ENCODE measurements around the gene PSPH. TPM values are rescaled to one million over a fixed set of nuclear protein-coding genes. Genes with fewer than 3 reads are reported as not detected.
A peak's percentile ranks its signal among the peaks of the same experiment; 100 is the strongest.

The PSPH gene
- total RNA-seq, 2 experiments from 2014 or later, result 15.7 to 18.6 TPM

DNA sequence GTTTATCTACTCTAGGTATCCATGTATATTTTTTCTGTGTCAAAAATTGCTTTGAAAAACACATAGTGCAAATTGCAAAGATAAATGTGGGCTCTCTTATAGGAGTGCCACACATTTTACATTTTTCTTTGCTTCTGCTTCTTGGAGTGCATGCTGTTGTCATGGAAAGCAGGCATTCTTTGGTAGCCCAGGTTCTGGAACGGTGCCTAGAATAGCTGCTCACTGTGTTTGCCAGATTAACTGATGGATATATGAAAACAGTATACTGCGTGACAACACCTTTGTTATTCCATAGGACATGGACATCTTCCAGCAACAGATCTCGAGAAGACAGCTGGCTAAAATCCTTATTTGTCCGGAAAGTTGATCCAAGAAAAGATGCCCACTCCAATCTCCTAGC is 73.4 kb downstream of the PSPH start:
- Mint-ChIP-seq H3K9me3 (no peaks in the 10 kb centered on the region), H3K4me1 (ENCODE audit: low read depth) (peaks cover 5% of the 10 kb centered on the region), H3K4me3 (no peak overlapping the region), H3K27ac (no peak overlapping the region), H3K36me3 (ENCODE audit: low read depth) (peaks cover 14% of the 10 kb centered on the region), H3K27me3 (ENCODE audit: low read depth) (no peaks in the 10 kb centered on the region)
- no peak for DNase-seq
- intact Hi-C loops (cut with micrococcal nuclease), result no loop called here
- CTCF ChIA-PET, result interaction anchor here (1.0 kb wide), 1 partner anchor 73 kb away, joined by 3 read pairs; the partner anchor contains the start of gene PSPH

DNA sequence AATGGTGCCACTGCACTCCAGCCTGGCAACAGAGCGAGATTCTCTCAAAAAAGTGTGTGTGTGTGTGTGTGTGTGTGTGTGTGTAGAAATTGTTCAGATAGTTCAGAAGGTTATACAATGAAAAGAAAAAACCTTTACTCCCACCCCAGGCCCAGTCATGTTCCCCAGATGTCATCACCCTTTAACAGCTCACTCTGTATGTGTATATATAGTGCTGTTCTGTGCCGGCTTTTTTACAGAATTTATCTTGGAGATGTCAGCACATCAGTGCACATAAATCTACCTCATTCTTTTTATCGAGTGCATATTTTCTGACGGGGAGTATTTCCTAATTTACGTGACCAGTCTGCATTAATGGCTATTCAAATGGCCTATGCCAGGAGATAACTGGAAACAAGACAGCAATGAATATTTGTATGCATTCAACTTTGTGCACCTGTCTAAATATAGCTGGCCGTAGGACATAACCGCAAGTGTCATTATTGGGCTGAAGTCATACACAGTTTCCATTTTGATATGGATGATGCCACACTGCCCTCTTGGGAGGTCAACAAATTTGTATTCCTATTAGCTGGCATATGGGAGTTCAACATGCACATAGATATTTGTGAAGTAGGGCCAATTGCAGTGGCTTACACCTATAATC is 75.1 kb downstream of the PSPH start:
- peaks cover 12% of the 10 kb centered on the region for H3K36me3 Mint-ChIP-seq (ENCODE audit: low read depth)
- H3K4me3 Mint-ChIP-seq, result no peak overlapping the region
- H3K4me1 Mint-ChIP-seq (ENCODE audit: low read depth), result peaks cover 8% of the 10 kb centered on the region
- CTCF ChIA-PET, result interaction anchor here (0.8 to 1.0 kb wide), 2 partner anchors 12 to 99 kb away, joined by 3 read pairs; no protein-coding TSS in a partner anchor
- H3K9me3 Mint-ChIP-seq, result no peaks in the 10 kb centered on the region
- H3K27me3 Mint-ChIP-seq (ENCODE audit: low read depth), result no peaks in the 10 kb centered on the region
- DNase-seq, result no peak
- intact Hi-C loops (cut with micrococcal nuclease), result no loop called here
- no peak overlapping the region for H3K27ac Mint-ChIP-seq

DNA sequence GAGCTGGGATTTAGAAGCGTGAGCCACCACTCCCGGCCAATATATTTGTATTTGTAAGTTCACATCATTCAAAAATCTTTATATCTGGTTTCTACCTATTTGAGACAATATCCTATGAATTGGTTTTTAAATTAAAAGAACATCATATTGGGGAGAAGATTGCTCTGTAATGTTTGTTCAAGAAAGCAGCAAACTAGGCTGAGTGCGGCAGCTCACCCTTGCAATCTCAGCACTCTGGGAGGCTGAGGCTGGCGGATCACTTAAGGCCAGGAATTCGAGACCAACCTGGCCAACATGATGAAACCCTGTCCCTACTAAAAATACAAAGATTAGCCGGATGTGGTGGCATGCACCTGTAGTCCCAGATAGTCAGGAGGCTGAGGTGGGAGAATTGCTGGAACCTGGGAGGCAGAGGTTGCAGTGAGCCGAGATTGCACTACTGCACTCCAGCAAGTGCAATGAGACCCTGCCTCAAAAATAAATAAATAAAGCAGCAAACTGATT is 77.4 kb downstream of the PSPH start:
- no peak overlapping the region for H3K4me3 Mint-ChIP-seq
- no peaks in the 10 kb centered on the region for H3K9me3 Mint-ChIP-seq
- H3K27me3 Mint-ChIP-seq (ENCODE audit: low read depth), result no peaks in the 10 kb centered on the region
- peaks cover 23% of the 10 kb centered on the region for H3K4me1 Mint-ChIP-seq (ENCODE audit: low read depth)
- intact Hi-C loops (cut with micrococcal nuclease), result no loop called here
- CTCF ChIA-PET, result no interaction called here
- H3K27ac Mint-ChIP-seq, result no peak overlapping the region
- peaks cover 7% of the 10 kb centered on the region for H3K36me3 Mint-ChIP-seq (ENCODE audit: low read depth)
- DNase-seq, result no peak

DNA sequence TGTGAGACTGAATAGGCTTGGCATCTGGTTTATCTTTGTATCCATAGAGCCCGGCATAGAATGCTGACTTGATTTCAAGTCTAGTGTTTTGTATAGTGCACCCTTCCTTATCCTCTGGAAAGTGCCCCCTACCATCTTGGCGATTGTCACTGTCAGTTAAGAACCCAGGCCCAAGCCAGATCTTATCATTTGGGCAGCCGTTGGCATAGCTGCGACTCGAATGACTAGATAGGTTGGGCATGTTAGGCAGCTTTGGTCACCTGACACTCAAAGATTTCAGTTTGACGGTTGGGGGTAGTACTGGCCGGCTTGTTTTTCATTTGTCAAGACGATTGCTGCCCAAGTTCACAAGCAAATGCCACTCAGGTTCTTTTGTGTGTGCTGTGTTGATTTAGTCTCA is 80.3 kb downstream of the PSPH start:
- intact Hi-C loops (cut with micrococcal nuclease), result no loop called here
- DNase-seq, result no peak
- Mint-ChIP-seq H3K4me1 (ENCODE audit: low read depth) (peaks cover 36% of the 10 kb centered on the region), H3K27ac (no peak overlapping the region), H3K36me3 (ENCODE audit: low read depth) (peaks cover 17% of the 10 kb centered on the region), H3K9me3 (no peaks in the 10 kb centered on the region), H3K27me3 (ENCODE audit: low read depth) (no peaks in the 10 kb centered on the region), H3K4me3 (no peak overlapping the region)
- CTCF ChIA-PET, result interaction anchor here (0.6 kb wide), 1 partner anchor 91 kb away, joined by 3 read pairs; no protein-coding TSS in a partner anchor

DNA sequence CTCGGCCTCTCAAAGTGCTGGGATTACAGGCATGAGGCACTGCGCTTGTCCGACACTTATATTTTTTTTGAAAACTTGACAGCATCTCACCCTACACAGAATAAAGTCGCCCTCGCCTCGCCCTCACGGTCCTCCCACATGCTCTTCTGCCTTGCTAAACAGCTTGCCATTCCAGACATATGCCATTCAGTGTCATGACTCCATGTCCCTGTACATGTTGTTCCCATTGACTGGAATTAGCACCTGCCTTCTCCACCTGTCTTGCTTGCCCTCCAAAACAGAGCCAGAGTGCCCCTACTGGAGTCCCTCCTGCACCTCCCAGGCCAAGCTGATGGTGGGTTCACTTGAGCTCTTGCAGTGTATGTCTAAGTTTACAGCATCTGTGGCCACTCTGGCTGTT is 80.7 kb downstream of the PSPH start:
- peaks cover 17% of the 10 kb centered on the region for H3K36me3 Mint-ChIP-seq (ENCODE audit: low read depth)
- CTCF ChIA-PET, result interaction anchor here (0.6 kb wide), 1 partner anchor 91 kb away, joined by 3 read pairs; no protein-coding TSS in a partner anchor
- no peak overlapping the region for H3K27ac Mint-ChIP-seq
- intact Hi-C loops (cut with micrococcal nuclease), result no loop called here
- no peaks in the 10 kb centered on the region for H3K9me3 Mint-ChIP-seq
- no peak overlapping the region for H3K4me3 Mint-ChIP-seq
- H3K27me3 Mint-ChIP-seq (ENCODE audit: low read depth), result no peaks in the 10 kb centered on the region
- no peak for DNase-seq
- H3K4me1 Mint-ChIP-seq (ENCODE audit: low read depth), result peaks cover 40% of the 10 kb centered on the region

DNA sequence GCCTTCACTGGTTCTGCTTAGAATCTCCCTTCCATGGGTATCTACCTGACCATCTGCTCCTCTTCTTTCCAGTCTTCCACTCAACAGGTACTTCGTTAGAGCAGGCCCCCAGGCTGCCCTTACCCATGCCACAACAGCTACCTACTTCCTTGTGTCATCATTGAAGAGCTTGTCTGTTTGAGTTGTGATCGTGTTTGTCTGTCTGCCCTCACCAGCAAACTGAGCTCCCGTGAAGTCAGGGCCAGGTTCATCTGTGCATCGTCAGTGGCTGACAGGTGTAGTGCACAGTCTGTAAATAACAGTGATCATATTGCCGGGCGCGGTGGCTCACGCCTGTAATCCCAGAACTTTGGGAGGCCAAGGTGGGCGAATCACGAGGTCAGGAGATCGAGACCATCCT is 81.9 kb downstream of the PSPH start:
- no peaks in the 10 kb centered on the region for H3K9me3 Mint-ChIP-seq
- H3K36me3 Mint-ChIP-seq (ENCODE audit: low read depth), result peaks cover 17% of the 10 kb centered on the region
- CTCF ChIA-PET, result interaction anchor here (0.6 kb wide), 1 partner anchor 327 kb away, joined by 3 read pairs; no protein-coding TSS in a partner anchor
- intact Hi-C loops (cut with micrococcal nuclease), result loop anchor here (10.0 kb wide), 3 partner anchors 225 to 1215 kb away; partner anchors contain the start of gene SEC61G
- no peak for DNase-seq
- H3K27me3 Mint-ChIP-seq (ENCODE audit: low read depth), result no peaks in the 10 kb centered on the region
- H3K27ac Mint-ChIP-seq, result no peak overlapping the region
- H3K4me3 Mint-ChIP-seq, result no peak overlapping the region
- peaks cover 38% of the 10 kb centered on the region for H3K4me1 Mint-ChIP-seq (ENCODE audit: low read depth)

DNA sequence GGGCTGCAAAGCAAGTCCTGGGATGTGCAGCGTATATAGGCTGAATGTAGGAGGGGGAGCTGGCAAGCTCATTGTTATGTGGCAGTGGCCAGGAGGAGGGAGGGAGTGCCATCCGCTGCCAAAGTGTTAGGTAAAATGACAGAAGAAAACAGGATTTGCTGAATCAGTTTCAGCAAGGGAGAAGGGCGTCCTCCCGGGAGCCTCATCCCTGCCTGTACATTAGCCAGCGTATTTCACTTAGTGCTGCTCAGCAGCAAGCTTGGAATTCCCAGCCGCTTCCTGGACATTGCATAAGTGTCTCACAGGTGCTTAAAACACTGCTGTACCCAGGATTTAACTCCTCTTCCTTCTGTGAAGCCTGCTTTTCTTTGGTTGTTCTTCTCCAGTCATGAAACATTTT is 84.4 kb downstream of the PSPH start:
- intact Hi-C loops (cut with micrococcal nuclease), result loop anchor here (10.0 kb wide), 3 partner anchors 222 to 1212 kb away; partner anchors contain the start of gene SEC61G
- H3K4me3 Mint-ChIP-seq, result no peak overlapping the region
- H3K27me3 Mint-ChIP-seq (ENCODE audit: low read depth), result no peaks in the 10 kb centered on the region
- CTCF ChIA-PET, result interaction anchor here (0.5 to 1.5 kb wide), 3 partner anchors 38 to 383 kb away, joined by 3 to 4 read pairs (median 3); no protein-coding TSS in a partner anchor
- no peak overlapping the region for H3K27ac Mint-ChIP-seq
- H3K36me3 Mint-ChIP-seq (ENCODE audit: low read depth), result peaks cover 17% of the 10 kb centered on the region
- DNase-seq, result no peak
- peaks cover 49% of the 10 kb centered on the region for H3K4me1 Mint-ChIP-seq (ENCODE audit: low read depth)
- H3K9me3 Mint-ChIP-seq, result no peaks in the 10 kb centered on the region

DNA sequence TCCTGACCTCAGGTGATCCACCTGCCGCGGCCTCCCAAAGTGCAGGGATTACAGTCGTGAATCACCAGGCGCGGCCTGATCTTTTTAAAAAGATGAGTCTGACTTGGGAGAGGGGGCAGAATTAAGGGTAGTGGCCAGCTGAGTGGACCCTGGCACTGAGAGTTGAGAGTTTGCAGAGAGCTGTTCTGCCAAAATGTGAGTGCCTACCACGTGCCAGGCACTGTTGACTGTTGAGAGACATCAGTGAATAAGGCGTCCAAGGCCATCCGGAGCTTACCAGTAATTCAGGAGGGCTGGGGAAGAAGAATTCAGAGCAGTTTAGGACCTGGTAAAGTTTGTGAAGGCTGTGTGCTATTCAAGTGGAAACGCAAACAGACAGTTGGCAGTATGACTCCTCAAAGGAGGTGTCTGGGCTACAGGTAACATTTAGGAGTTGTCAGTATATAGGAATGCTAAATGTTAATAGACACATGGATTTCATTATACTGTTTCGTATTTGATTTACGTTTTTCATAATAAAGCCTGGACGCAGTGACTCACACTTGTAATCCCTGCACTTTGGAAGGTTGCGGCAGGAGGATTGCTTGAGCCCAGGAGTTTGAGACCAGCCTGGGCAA is 85.3 kb downstream of the PSPH start:
- Mint-ChIP-seq H3K27ac (no peak overlapping the region), H3K27me3 (ENCODE audit: low read depth) (no peaks in the 10 kb centered on the region), H3K4me1 (ENCODE audit: low read depth) (peaks cover 44% of the 10 kb centered on the region), H3K36me3 (ENCODE audit: low read depth) (peaks cover 17% of the 10 kb centered on the region), H3K4me3 (peak overlapping the region; percentile 32), H3K9me3 (no peaks in the 10 kb centered on the region)
- no peak for DNase-seq
- CTCF ChIA-PET, result interaction anchor here (1.2 kb wide), 1 partner anchor 109 kb away, joined by 4 read pairs; no protein-coding TSS in a partner anchor
- intact Hi-C loops (cut with micrococcal nuclease), result loop anchor here (10.0 kb wide), 3 partner anchors 221 to 1211 kb away; partner anchors contain the start of gene SEC61G

DNA sequence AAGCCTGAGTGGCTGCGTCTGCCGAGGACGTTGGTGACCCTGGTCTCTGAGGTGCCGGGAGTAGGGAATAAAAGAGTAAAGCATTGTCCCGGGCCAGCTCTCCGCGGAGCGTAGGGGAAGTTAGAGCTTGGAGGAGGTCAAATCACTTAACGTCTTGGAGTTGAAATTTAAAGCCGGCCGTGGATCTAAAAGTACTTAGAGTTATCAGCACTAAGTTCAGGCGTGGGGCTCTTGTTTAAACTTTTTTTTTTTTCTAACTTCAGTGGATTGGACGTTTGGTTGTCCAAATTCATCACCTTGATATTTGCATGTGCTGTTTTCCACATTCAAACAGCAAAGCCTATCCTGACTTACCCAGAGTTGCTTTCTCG is 86.2 kb downstream of the PSPH start:
- DNase-seq, result peak; percentile 35
- peaks cover 39% of the 10 kb centered on the region for H3K4me1 Mint-ChIP-seq (ENCODE audit: low read depth)
- intact Hi-C loops (cut with micrococcal nuclease), result loop anchor here (10.0 kb wide), 3 partner anchors 220 to 1210 kb away; partner anchors contain the start of gene SEC61G
- peaks cover 14% of the 10 kb centered on the region for H3K36me3 Mint-ChIP-seq (ENCODE audit: low read depth)
- CTCF ChIA-PET, result interaction anchor here (0.6 to 2.5 kb wide), 4 partner anchors 11 to 558 kb away, joined by 4 to 16 read pairs (median 10); no protein-coding TSS in a partner anchor
- H3K4me3 Mint-ChIP-seq, result peak overlapping the region; percentile 77
- peak overlapping the region; percentile 79 for H3K27ac Mint-ChIP-seq
- H3K9me3 Mint-ChIP-seq, result no peaks in the 10 kb centered on the region
- no peaks in the 10 kb centered on the region for H3K27me3 Mint-ChIP-seq (ENCODE audit: low read depth)

DNA sequence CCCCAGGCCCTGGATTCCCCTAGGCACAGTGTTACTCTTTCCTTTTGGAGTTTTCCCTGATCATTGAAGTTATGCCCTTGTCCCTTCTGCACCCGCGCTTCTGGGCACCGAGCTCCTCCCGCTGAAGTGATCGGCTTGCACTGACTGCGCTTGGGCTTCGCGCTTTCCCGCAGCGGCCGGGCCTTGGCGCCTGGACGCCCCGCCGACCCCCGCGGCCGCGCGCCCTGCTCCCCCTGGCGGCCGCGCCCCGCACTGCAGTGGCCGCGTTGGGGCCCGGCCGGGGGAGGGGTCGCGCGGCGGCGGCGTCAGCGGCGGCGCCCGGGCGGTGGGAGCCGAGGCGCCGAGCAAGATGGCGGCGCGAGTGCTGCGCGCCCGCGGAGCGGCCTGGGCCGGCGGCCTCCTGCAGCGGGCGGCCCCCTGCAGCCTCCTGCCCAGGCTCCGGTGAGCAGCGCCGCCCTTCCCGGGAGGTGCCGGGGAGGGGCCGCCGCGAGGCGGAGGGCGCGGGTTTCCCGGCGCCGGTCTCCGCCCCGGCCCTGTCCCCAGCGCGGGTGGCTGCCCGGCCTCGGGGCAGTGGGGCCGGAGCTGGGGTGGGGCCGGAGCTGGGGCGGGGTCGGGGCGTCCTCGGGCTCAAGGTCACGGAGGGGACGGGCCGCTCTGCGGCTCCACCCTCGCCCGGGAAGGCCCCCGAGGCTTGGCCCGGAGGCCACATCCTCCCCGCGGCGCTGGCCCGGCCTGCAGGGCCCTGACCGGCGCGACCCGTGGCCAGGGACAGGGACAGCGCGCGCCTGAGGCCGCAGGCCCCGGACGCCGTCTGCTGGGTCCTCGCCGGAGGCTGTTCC is 86.8 kb downstream of the PSPH start, which contains the start of gene NIPSNAP2:
Gene NIPSNAP2, plus strand, starts transcription at position 325 of the 839 bp plus-strand sequence. Its CDS starts 25 bp downstream, at position 350.
- Mint-ChIP-seq H3K4me3 (peak within 1 kb of the TSS; percentile 77), H3K9me3 (no peaks in the 10 kb centered on the region), H3K36me3 (ENCODE audit: low read depth) (peaks cover 18% of the 10 kb centered on the region), H3K27me3 (ENCODE audit: low read depth) (no peaks in the 10 kb centered on the region), H3K4me1 (ENCODE audit: low read depth) (peaks cover 36% of the 10 kb centered on the region), H3K27ac (peak within 1 kb of the TSS; percentile 79)
- peak; percentile 46 for DNase-seq
- intact Hi-C loops (cut with micrococcal nuclease), result loop anchor here (1.0 to 10.0 kb wide), 6 partner anchors 13 to 1210 kb away; partner anchors contain the start of genes CCT6A, MRPS17, PSPH and SEC61G
- CTCF ChIA-PET, result interaction anchor here (0.6 to 2.5 kb wide), 14 partner anchors 10 to 687 kb away, joined by 3 to 16 read pairs (median 4); no protein-coding TSS in a partner anchor

DNA sequence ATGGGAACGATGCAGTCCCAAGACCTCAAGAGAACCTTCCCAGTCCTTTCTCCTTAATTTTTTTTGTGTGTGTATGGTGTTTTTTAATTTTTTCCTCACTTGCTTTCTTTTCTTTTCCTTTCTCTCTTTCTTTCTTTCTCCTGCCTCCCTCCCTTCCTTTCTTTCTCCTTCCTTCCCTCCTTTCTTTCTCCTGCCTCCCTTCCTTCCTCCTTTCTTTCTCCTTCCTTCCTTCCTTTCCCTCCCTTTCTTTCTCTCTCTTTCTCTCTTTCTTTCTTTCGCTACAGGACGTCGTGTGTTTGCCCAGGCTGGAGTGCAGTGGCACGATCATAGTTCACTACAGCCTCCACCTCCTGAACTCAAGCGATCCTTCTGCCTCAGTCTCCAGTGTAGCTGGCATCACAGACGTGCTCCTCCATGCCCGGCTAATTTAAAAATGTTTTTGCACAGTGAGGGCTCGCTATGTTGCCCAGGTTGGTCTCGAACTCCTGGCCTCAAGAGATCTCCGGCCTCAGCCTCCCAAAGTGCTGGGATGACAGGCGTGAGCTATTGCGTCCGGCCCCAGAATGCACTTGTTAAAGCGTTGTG is 87.6 kb downstream of the PSPH start:
- peak overlapping the region; percentile 68 for H3K27ac Mint-ChIP-seq
- H3K4me1 Mint-ChIP-seq (ENCODE audit: low read depth), result peaks cover 30% of the 10 kb centered on the region
- intact Hi-C loops (cut with micrococcal nuclease), result loop anchor here (1.0 to 10.0 kb wide), 6 partner anchors 12 to 1209 kb away; partner anchors contain the start of genes CCT6A, MRPS17, PSPH and SEC61G
- DNase-seq, result no peak
- peaks cover 20% of the 10 kb centered on the region for H3K36me3 Mint-ChIP-seq (ENCODE audit: low read depth)
- no peaks in the 10 kb centered on the region for H3K27me3 Mint-ChIP-seq (ENCODE audit: low read depth)
- H3K9me3 Mint-ChIP-seq, result no peaks in the 10 kb centered on the region
- CTCF ChIA-PET, result interaction anchor here (0.6 to 2.5 kb wide), 13 partner anchors 9 to 686 kb away, joined by 3 to 16 read pairs (median 3); no protein-coding TSS in a partner anchor
- H3K4me3 Mint-ChIP-seq, result peak overlapping the region; percentile 70

Data from activated naive CD4-positive, alpha-beta T cell treated with anti-CD3 and anti-CD28 coated beads for 36 hours (primary cell).